ACHN (cell line): Measurements from ENCODE around the gene INO80D.
"Not testable (repeated sequence)": the region's sequence is repeated elsewhere in the genome, so short reads cannot be mapped to it uniquely, and the experiment has no call there.

Experiments
- DNase-seq: peaks from one replicate; pipeline ENCODE4 v3.0.0-alpha.2; 2015
- in situ Hi-C: cut with HindIII; loops from 2 replicates; pipeline ENCODE4 v1.10.0; 2017; ENCODE audit warnings: low sequenced_read_pairs, low pct_ligation_motif_present, low pct_unique_long_range_greater_than_20kb

The INO80D gene

DNA sequence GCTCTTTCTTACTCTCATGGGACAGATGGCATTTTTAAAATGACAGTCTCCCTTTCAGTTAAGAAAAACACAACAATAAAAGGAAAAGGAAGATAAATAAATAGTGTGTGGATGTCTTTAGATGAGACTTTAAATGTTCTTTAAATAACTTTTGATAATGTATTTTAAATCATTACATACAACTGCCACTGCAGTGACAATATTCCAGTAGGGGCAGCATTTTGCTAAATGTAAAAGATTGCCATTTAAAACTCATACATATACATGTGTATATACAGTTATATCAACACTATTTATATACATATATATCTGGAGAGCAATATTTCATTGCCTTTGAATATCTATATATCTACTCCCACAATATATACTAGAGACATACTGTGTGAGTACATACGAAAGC lies 90.7 kb downstream of the INO80D start:
- no peak for DNase-seq
- in situ Hi-C loops = no loop called here

DNA sequence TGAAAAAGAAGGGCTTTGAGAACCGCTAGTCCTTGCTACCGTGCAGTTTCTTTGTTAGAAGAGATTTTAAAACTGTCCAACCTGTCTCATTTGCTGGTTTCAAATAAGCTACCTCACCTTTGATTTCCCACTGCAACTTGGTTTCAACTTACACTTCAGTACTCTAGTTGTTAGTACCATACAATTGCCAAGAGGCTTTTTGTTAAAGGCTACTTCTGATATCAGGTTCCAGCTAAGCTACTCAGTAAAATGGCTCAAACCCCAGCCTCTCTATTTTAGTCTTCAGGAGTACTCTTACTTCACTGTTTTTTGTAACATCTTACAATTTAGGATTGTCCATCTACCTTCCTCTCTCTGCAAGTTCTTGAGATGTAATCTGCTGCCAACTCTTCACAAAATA lies 91.6 kb downstream of the INO80D start:
- in situ Hi-C loops = no loop called here
- DNase-seq = no peak

DNA sequence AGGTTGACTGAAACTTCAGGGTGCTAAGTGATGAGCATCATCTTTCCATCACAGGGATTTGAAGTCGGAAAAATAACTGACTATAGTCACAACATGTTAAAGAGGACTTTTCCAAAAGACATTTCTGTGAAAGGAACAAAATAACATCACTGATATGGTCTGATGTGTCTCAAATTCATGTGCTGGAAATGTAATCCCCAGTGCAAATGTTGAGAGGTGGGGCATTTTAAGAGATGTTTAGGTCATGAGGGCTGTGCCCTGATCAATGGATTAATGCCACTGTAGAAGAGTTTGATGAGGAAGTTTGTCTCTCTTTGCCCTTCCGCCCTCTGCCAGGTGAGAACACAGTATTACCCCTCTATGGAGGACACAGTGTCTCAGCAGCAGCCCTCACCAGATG lies 95.9 kb downstream of the INO80D start:
- in situ Hi-C loops = no loop called here
- no peak for DNase-seq

DNA sequence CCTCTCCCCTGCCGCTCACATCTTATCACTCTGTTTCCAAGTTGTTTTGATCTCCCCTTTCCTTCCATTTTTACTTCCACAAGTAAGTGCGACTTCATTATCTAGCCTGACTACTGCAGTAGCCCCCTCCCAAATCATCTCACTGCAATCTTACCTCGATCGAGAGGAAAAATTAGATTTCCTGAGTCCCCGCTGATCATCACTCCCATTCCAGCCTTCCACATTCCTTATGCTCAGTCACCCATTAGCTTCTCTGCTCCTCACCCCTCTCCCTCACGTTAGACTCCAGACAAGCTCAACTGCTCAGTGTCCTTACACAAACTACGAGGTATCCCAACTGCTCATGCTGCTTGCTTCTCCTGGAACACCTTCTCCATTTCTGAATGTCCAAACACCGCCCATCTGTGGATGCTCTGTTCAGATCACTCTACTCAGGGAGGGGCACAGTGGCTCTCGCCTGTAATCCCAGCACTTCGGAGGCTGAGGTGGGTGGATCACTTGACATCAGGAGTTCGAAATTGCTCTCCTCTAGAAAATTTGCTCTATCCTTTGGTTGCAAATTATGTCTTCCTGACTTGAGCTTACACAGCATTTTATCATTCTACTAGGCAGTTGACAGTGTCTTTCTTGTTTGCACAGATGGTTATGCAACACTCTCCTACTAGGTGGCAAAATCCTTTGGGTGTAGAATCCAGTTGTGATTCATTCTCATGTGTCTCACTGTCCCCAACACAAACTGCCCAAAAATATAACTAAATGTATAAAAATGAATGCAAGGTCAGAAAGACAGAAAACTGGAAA lies 96.5 kb downstream of the INO80D start:
- DNase-seq = peak; percentile 53
- in situ Hi-C loops = no loop called here

DNA sequence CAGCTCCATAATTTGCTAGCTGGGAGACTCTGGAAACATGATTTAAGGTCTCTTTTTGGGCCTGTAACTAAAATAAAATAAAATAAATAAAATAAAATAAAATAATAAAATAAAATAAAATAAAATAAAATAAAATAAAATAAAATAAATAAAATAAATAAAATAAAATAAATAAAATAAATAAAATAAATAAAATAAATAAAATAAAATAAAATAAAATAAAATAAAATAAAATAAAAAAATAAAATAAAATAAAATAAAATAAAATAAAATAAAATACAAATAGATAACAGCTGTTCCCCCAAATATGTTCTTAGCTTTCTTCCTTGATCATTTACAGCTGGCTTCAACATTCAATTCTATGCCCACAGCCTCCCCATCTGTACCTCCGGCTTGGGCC lies 97.3 kb downstream of the INO80D start:
- DNase-seq, in situ Hi-C loops: not testable (repeated sequence)

DNA sequence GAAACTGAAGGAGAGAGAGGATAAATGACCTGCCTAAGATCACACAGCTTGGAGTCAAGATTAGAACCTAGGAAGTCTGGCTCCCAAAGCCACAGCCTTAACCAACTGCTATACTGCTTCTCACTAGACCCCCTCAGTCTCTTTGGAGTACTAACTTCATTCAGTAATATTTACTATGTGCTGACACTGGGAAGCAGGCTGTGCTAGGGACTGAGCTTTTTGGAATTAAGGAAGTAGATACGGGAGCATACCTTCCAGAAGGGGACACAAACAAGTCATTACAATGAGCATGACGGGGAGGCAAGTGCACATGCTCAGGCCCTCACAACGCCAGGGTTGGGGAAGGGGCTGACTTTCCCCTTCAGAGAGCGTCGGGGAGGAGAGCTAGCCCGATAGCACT lies 97.7 kb downstream of the INO80D start:
- in situ Hi-C loops = no loop called here
- no peak for DNase-seq

DNA sequence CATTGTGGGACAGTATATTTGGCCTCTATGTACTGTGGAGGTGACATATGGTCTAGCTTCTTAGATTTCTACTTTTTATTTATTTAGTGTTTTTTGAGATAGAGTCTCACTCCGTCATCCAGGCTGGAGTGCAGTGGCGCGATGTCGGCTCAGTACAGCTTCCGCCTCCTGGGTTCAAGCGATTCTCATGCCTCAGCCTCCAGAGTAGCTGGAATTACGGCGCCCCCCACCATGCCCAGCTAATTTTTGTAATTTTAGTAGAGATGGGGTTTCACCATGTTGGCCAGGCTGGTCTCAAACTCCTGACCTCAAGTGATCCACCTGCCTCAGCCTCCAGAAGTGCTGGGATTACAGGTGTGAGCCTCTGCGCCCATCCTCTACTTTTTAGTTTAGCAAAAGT lies 99.6 kb downstream of the INO80D start:
- DNase-seq, in situ Hi-C loops: not testable (repeated sequence)

DNA sequence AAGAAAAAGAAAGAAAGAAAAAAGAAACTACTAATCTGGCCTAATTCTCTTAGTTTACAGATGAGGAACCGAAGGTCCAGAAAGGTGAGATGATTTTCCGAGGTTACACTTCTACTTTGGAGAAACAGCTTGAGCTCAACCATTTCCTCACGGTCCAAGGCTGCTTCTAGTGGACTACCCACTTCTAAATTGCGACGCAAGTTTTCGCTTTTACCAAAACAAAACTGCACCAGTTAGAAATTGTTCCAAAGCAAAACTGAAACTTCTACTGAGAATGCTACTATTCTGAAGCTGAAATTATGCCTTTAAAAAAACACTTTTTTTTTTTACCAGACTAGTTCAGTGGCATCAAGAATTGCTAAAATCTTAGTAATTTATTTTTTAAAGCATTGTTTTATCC lies 101.6 kb downstream of the INO80D start:
- DNase-seq = no peak
- in situ Hi-C loops = no loop called here

DNA sequence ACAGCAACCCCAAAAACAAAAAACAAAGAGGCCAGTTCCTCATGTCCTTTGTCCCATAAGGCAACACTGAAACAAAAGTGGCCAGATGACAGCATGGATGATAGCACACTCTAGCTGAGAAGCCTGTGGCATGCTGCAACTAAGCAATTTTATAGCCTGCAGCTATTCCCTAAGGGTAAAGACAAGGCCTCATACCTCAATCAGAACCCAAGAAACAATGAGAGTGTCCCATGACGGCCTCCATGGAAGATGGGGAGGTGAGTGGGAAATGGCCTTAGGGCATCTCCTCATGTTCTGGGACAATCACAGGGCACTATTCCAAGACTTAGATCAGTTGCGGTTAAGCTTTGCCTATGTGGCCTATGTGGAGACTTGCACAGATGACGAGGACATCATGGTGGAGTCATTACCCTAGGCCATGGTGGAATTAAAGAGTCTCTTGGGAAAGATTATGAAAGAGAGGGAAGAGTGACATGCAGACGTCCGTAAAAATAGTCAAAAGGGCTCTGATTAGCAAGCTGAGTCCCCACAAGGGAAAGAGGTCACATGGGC lies 103.1 kb downstream of the INO80D start:
- in situ Hi-C loops = no loop called here
- DNase-seq = no peak

DNA sequence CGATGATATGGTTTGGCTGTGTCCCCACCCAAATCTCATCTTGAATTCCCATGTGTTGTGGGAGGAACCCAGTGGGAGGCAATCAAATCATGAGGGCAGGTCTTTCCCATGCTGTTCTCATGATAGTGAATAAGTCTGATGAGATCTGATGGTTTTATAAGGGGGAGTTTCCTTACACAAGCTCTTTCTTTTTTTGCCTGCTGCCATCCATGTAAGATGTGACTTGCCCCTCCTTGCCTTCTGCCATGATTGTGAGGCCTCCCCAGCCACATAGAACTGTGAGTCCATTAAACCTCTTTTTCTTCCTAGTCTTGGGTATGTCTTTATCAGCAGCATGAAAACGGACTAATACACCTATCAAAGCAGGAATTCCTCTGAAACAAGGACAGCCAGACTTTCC lies 107.2 kb downstream of the INO80D start:
- DNase-seq, in situ Hi-C loops: not testable (repeated sequence)

DNA sequence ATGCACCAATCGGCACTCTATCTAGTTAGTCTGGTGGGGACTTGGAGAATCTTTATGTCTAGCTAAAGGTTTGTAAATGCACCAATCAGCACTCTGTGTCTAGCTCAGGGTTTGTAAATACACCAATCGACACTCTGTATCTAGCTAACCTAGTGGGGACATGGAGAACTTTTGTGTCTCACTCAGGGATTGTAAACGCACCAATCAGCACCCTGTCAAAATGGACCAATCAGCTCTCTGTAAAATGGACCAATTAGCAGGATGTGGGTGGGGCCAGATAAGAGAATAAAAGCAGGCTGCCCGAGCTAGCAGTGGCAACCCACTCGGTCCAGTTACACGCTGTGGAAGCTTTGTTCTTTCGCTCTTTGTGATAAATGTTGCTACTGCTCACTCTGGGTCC lies 108.3 kb downstream of the INO80D start:
- DNase-seq, in situ Hi-C loops: not testable (repeated sequence)

DNA sequence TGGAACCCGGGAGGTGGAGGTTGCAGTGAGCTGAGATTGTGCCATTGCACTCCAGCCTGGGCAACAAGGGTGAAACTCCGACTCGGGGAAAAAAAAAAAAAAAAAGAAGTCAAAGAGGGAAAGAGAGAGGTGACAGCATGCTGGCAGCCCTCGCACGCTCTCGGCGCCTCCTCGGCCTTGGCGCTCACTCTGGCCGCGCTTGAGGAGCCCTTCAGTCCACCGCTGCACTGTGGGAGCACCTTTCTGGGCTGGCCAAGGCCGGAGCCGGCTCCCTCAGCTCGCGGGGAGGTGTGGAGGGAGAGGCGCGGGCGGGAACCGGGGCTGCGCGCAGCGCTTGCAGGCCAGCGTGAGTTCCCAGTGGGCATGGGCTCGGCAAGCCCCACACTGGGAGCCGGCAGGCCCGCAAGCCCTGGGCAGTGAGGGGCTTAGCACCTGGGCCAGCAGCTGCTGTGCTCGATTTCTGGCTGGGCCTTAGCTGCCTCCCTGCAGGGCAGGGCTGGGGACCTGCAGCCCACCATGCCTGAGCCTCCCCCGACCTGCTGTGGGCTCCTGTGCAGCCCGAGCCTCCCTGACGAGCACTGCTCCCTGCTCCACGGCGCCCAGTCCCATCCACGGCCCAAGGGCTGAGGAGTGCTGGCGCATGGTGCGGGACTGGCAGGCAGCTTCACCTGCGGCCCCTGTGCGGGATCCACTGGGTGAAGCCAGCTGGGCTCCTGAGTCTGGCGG lies 108.9 kb downstream of the INO80D start:
- DNase-seq, in situ Hi-C loops: not testable (repeated sequence)

DNA sequence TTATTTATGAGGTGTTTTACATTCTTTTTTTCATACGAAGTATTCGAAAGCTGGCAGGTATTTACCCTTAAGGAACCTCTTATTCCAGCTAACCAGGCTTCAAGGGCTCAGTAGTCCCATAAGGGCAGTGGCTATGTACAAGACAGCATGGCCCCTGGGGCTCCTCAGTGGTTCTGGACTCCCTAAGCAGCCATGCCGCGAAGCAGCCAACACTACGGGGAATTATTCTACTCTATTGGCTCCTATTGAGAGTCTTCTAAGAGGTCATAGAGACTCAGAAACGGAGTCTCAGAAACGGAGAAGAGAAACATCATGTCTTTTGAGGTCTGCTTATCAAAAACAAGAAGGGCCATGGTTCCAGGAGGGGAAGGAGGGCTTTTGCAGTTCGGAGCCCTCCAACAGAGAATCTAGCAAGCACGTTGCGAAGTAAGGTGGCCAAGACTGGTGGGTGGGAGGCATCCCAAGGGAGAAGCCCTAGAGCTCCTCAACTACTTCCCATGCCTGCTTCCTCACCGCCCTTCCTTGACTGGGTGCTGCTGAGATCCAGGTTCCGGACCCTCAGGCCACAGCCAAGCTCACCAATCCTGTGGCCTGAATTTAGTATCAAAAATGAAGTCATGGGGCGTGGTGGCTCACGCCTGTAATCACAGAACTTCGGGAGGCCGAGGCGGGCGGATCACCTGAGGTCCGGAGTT lies 109.7 kb downstream of the INO80D start:
- in situ Hi-C loops = no loop called here
- DNase-seq = no peak

DNA sequence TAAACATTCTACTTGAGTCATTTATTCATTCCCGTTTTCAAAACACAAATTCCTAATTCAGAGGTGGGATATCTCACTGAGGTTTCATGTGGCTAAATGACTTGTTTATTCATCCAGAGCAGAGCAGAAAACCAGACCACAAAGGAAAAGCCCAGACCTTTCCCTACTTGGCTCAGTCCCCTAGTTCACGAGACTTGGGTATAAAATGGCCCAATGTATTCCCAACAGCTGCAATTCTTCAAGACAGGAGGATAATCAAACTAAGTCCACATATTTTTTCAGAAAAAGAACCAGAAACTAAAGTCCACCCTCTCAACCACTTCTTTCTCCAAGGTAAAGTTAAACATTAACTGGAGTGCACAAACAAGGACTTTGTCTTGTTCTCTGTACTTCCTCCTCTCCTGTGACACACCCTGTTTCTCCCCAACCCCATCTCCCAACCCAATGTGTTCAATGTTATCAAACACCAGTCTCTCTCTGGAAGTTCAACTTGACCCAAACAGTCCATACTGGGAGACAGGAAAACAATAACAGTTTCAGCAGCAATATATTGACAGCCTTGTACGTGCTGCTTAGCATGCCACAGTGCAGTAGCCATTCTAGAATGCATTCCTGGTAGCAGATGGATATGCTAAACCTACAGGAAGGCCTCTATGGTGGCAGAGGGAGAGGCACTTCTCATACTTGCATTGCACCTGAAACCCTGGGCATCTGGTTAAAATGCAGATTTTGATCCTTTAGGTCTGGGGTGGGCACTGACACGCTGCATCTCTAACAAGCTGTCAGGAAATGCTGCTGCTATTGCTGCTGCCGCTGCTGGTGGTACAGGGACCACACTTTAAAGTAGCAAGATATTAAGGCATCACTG lies 110.7 kb downstream of the INO80D start:
- in situ Hi-C loops = no loop called here
- DNase-seq = peak; percentile 55

DNA sequence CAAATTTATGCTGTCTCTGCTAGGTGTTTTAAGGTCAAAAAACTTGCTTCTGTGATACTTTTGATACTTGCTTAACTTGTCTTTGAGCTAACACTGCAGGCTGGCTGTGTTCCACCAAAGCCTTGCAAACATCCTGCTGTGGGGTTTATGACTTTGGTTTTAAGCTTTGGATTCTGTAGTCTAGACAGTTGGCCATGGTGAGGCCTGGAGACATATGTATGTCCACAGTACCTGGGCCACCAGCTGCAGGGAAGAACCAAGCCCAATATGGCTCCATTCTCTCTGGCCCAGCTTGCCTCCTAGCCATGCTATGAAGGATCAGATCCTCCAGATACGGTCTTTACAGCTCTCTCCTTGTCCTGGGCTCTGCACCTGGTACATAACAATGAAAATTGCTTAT lies 113.9 kb downstream of the INO80D start:
- in situ Hi-C loops = no loop called here

DNA sequence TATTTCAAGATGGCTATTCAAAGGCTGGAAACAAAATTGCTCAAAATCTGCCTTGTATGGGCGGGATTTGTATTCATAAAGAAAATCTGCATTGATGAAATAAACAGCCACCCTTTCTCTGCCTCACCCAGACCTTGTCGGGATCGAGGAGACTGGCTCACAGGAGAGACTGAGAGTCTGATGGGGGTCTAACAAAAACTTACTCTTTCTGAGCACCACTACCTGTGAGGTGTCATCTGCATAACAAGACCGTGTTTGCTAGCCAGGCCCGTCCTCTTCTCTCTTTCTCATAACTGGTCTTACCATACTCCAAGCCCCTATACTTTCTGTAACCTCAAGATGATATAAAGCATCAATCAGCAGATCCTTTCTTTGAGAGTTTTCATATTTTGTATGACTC lies 115.6 kb downstream of the INO80D start:
- in situ Hi-C loops = no loop called here
- no peak for DNase-seq

More for the DNA sequence above, 113.9 kb downstream of the INO80D start:
- DNase-seq = no peak

DNA sequence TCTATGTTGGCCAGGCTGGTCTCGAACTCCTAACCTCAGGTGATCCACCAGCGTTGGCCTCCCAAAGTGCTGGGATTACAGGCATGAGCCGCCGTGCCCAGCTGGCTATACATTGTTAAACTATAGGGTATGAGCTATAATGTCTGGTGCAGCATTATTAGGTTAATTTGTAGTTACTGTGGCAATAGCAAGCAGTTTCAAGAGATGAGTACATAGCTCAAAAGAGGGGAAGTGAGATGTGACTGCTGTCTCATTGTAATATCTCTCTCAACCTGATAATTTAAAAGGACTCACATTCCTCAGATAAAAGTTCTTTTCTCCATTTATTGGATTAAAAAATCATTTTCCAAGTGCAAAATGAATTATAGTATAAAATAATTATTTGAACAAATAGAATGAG lies 116.4 kb downstream of the INO80D start:
- in situ Hi-C loops = no loop called here
- DNase-seq = no peak

DNA sequence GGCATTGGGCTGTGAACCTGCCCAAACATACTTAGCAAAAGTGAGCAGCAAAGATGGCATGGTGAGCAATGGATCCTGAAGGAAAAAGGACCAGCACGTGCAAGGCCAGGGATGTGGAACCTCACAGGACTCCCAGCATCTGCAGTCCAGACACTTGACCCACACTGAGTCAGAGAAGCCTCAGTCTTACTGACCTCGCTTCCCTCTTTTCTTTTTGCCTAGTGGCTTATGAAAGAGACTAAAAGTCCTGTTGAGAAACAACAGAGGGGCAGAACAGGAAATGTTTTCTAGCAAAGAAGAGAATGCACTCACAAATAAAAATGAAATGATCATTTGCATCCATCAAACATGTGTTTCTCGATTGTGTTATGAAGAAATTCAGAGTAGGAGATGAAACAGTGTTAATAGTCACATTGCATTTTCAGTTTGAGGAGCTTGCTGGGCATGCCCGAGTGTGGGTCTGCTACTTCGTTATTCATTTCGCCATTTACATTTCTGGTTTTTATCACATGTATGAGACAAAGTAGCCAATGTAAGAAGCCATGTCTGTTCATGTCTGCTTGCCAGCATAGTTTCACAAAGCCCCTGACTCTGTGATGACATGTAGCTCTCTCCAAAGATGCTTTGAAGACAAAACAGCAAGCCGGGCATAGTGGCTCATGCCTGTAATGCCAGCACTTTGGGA lies 118.4 kb downstream of the INO80D start:
- in situ Hi-C loops = no loop called here
- DNase-seq = no peak
